HG03103 (cell line): ENCODE results near the gene MAX.

ENCODE experiments used
- ATAC-seq: cut with Tn5 transposase; IDR thresholded peaks from one replicate; pipeline ENCODE4 v1.9.1; 2021; ENCODE audit warnings: low read depth; ENCODE audit not compliant: unreplicated experiment

Gene MAX

DNA sequence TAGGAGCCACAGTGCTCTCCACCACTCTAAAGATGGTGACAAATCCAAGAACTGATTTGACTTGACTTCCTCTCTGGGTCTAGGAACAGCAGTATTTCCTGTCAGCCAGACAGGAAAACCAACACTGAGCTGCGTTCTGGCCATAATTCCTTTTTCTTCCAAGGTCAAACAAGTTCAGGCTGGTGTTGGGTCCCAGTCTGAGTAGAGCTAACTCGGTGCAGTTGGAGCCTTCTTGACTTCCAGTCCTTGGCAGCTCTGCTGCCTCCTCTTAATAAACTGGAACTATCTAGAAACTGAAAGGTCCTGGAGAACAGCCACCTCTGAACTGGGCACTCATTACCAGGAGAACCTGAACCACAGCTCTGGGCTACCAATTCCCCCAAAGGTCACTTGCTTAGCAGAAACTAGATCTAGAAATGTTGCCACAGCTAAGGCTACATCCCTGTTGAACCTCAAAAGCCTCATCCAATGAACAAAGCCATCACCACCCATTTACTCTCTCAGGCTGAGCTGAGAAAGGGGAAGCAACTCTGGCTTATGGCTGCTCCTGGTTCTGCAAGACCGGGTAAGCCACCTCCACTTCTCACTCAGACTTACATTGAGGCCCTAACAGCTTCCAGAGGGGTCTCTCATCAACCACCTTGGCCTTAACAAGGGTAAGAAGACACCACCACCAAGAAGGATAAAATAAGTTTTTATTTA is 27.7 kb downstream of the MAX start:
- ATAC-seq = no peak

DNA sequence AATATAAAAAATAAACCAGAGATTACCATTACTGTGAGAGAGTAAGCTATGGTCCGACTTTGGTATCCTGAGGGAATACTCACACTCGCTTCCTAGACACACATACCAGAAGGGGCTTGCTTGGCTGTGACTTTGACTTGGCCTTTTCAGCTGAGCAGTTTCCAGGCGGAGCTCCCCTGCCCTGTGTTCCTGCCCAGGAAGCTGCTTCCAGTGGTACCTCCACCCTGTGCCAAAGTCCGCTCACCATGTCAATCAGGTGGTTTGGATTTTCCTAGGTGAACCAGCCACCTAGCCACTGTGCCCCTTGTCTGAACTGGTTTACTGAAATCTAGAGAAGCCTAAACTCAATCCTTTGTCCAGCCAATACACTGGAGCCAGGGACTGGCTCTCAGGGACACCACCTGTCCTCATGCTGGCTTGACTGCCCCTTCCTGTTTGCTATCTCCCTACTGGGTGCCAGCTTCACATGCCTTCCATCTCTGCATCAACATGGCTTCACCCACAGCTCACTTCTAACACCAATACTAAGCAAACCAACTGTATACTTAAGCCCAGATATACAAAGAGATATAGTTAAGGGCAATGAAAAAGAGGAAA is 28.6 kb downstream of the MAX start:
- no peak for ATAC-seq

DNA sequence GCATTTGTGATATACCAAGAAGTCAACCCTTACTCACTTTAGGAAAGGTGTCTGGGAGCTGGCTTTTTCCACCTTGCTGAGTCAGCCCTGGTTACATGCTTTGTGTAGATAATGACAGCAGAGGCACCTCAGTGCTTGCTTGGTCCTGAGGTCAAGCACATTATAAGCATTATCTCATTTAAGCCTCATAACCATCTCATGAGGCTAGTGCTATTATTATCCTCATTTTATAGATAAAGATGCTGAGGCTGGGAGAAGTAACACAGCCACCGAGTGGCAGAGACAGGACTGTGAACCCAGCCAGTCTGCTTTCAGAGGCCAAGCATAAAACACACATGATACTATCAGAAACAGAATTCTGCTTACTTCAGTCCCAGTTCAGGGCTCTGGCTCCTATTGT is 29.4 kb downstream of the MAX start:
- no peak for ATAC-seq

DNA sequence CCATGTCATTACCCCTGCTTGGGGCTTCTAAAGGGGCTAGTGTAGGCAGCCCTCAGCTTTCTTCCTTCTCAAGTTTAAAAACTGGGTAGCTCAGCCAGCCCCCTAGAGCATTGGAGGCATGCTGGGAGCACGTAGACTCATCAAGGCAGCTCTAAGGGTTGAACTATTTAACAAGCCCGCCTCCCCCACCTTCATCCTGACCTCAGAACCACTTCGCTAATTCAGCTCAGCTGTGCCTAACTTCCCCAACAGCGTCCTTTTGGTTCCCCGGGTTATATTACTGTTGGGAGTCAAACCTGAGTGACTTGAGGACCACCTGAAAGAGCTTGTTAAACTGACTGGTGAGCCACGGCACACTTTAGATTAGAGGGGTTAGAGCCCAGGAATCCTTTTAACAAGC is 30.1 kb downstream of the MAX start:
- ATAC-seq = no peak

DNA sequence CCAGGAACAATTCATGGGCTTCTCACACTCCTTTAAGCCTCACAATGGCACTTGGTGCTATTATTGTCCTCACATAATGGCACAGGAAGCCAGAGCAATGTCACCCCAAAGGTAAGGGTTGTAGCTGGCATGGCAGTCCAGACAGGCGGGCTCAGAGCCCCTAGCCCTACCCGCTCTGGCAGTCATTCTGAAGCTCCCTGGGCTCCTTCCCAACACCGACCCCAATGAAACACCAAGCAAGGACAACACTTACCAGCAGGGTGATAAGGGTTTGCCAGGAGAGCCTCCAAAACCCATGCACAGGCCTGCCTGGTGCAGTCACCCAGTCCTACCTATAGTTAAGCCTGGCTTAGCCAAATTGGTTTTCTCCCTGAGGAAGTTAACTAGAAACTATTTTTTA is 30.8 kb downstream of the MAX start:
- no peak for ATAC-seq

DNA sequence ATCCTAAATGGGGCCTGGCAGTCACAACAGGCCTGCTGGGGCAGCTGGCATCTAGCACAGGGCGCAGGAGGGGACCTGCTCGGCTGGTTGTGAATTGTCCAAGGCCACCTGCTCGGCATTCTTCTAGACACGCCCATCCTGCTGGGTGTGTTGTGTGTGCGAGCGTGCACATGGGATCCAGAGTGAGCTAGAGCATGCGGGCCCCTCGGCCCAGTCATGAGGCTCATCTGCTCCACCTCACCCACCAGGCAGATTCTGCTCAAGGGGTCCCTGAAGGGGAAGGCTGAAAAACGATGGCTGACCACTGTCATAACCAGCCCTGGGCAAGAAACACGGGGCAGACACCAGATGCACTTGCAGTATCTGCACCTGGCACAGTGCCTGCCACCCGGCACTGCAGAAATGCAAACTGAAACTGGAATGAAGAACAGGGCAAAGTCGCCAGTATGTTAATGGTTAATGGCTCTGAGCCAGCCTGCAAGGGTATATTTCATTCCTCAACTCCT is 31.8 kb downstream of the MAX start:
- no peak for ATAC-seq

DNA sequence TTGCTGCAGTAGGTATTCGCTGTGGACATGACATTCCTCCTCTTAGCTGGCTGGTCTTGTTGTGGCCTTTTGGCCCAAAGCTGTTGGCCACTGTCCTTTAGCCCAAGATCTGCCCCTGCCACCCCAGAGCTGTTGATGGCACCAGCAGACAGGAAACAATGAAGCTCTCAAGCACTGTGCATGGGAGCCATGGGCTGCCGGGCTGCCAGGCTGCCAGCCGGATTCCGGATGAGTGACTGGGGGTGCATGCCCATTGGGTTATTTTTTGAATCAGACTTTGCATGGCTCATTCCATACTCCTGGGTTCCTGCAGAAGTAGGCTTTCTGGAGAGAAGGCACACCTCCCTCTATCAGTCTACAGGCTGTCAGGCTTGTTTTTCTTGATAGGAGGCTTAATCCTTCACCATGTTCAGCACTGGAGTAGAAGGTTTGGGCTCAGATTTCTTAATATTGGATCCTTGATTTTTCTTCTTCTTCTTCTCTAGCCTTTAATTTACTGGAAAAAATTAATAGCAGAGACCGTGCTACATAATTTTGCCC is 32.4 kb downstream of the MAX start:
- no peak for ATAC-seq

DNA sequence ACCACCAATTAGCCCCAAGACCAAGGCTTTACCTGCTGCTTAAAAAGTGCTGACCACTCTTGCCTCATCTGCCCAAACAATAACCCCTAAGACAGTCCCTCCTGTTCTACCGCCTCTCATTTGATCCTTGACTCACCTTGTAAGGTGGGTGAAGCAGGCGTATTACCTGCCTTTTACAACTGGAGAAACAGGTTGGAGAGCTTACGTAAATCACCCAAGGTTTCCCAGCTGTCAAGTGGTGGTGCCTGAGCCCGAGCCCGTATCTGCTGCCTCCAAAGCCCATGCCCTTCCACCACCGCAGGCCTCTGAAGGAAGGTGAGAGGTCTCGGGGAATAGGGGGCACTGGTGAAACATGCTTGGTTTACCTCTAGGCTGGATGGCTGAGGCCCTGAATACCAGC is 36.6 kb downstream of the MAX start:
- no peak for ATAC-seq

DNA sequence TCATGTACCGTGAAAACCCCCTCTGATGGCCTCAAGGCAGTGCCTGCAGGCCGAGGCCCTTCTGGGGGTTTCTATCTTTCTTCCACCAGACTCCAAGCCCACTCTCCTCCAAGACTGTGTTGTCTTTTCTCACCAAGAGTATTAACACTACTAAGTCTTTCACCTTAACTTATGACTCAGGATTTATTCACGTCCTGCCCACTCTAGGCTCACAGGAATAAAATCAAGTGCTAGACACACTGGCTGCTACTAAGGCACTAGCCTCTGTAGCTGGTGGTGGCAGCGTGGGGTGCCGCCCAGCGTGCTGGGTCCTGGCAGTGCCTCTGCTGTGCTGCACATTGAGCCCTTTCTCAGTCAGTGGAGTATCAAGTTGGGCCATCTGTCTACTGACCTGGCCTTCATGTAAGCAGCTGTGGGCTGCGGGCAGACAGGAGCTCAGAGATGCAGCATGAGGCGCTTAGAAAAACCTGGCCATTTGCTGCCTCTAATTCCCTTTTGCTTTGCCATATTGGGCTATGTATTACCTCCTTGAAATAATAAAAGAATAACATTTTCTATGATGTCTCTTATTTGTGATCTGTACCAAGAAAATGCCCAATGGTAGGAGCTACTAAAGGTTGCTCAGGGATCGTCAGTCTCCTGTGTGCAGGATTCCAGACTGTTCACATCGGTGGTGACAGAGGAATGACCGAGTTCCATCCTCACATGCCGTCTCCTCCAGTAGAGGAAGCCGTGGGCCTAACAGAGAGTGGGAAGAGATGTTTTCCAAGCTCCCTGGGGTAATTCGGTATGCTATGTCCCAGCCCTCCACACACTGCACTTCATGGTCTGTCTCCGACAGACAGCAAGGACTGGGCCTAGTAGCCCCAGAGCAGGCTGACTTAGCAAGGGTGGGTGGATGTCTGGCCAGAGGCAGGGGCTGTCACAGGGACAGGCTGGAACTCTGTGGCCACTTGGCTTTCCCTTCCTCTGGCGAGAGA is 39.9 kb downstream of the MAX start:
- ATAC-seq = no peak

DNA sequence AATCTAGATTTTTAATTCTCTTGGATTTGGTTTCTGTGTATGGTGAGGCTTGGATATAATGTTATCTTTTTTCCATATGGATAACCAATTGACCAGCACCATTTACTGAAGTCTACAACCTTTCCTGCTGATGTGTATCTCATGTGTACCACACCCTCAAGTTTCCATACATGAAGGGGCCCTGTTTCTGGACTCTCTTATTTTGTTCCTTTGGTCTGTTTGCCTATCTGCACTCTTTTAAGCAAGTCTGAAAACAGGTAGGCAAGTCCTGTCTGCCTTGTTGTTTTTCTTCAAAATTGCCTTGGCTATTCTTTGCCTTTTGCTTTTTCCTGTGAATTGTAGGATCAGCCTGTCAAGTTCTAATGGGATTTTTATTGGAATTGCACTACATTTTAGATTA is 44.6 kb downstream of the MAX start:
- no peak for ATAC-seq

DNA sequence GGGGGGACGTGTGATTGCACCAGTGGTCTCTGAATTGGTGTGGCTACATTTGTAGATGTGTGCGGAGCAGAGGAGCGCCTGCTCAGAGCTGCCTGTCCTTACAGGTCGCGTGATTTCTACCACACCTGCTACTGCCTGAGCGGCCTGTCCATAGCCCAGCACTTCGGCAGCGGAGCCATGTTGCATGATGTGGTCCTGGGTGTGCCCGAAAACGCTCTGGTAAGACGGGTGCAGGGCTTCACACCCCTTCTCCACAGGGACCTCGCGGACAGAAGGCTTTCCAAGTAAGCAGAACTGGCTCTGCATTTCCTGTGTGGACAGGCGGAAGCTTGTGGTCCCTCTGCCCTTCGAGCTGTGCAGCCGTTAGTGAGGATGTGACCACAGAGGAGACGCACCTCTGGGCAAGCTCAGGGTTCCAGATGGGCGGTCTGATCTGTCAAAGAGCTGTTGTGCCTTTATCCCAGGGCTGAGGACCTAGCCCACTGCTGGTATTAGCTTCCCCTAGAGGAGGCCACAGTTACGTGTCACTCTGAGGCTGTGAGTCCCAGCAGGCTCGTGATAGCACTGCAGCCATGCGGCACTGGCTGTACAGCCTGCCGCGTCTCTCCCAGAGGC is 47.7 kb downstream of the MAX start:
- no peak for ATAC-seq

DNA sequence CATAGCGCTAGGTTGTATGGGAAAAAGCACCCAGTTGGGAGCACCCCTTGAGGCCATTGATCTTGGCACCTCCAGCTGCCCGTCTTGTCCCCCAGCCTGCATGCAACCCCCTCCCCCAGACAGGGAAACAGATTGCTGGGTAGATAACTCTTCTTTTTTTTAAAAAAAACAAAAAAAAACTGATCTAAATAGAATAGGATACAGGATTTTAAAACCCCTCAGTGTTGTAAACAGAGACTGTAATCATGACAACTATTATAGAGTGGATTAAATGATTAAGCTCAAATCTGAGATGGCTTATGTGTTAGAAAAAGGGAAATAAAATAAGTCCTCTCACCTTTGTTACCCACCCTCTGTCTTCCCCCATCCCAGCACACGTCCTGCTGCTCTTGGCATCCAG is 48.9 kb downstream of the MAX start:
- no peak for ATAC-seq

DNA sequence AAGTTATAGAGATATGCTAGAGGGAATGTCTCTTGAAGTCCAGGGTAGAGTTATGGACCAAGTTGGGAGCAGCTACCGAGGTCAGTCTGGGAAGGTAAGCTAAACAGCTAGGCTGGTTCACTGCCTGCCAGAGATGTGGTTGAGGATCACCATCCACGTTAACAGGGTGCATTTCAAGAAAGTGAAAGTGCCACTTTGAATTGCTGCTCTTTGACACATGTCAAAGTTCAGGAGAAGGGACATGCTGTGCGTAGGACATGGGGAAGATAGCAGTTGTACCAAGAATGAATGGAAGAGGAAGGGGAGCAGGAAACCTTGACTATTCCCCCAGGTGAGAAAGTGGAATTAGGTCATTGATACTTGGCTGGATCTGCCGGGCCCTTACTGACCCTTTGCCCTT is 49.5 kb downstream of the MAX start:
- ATAC-seq = no peak

DNA sequence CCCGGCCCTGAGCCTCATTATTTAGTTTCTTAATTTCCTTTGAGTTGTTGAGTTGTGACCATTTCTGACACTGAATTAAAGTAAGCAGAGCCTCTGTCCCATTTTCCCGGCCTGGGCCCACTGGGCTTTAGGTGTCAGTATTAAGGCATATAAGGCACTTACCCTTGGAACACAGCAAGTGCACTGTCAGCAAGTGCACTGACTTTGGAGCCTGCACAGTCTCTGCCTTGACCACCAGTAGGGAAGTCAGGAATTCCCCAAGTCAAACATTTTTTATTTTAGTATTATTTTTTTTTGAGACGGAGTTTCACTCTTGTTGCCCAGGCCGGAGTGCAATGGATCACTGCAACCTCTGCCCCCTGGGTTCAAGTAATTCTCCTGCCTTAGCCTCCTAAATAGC is 56.6 kb downstream of the MAX start:
- ATAC-seq = no peak

DNA sequence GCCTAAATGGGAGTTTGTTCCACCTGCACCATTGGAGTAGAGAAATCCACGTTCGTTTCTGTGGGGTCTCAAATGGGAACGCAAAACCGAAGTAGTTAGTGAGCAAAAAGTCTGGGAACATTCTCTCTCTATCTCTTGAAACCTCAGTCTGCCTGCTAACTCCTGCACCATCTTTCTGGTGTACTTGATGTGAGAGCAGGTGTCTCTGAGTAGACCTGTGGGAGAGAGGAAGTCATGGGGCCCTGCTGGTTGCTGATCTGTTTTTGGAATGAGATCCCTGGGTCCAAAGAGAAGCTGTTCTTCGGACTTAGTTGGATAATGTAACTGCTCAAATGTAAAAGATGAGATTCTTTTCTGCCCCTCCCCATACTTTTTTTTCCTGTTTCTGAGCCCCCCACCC is 57.3 kb downstream of the MAX start:
- ATAC-seq = no peak

DNA sequence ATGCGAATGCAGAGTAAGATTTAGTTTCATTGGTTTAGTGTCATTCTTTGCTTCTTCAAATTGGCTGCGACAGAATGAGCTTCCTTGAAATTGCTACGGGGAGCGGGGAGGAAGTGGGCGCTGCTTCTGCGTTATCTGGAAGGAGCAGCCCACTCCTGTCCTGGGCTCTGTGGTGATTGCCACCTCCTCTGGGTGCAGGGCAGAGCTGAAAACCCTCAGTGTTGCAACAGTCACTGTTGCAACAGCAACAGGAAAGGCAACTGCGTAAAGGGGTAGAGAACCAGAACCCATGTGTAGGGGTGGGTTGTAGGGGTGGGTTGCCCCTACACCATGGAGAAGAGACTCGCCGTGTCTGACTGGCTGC is 57.7 kb downstream of the MAX start:
- ATAC-seq = no peak

DNA sequence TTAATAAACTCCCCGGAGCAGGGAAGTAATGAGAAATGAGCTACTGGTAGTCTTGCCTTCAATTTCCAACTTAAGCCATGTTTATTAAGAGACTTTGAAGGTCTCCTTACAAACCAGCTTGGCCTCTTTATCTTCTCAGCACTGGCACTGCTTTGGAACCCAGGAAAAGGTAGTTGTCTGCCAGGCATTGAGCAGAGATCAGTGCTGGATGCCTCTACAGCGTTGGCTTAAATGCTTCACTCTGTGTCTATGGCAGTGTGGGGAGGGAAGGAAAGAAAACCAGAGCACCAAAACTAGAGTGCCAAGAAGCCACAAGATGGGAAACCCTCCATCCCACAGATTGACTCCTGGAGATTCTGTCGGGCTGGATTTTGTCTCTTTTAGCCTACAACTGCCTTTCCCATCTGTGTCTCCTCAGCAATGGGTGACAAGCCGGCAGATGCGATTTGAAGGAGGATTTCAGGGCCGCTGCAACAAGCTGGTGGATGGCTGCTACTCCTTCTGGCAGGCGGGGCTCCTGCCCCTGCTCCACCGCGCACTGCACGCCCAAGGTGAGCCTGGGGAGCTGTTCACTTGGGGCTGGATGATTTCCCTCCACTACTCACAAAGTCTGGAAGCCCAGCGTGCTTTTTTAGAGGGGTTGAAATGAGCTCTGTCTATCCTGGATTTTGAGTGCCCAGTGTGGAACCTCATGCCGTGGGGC is 58.3 kb downstream of the MAX start:
- ATAC-seq = no peak

DNA sequence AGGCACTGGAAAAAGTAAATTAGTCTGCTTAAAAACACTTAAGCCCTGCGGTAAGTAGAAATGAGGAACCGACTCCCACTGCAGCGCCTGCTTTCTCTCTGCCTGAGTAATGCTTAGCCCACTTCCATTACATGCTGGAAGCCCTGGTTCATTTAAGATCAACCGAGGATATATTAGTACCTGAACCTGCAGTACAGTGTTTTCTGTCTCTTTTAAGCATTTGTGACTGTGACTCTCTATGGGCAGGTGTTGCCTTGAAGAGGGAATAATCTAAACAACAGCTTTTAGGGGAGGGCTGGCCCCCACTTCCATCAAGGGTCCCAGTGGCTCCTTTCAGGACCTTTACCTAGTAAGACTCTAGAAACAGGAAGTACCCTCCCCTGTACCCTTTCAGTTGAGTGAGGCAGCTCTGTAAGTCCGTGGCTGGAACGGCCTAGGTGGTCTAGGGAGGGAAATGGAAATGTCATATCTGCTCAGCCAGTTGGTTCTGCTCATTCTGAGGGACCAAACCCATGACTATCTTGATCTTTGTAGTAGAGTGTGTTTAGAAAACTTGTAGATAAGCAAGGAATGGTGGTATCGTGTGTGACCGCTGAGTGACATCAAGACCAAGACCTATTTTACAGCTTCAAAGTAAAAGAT is 59.5 kb downstream of the MAX start:
- ATAC-seq = peak; percentile 80

DNA sequence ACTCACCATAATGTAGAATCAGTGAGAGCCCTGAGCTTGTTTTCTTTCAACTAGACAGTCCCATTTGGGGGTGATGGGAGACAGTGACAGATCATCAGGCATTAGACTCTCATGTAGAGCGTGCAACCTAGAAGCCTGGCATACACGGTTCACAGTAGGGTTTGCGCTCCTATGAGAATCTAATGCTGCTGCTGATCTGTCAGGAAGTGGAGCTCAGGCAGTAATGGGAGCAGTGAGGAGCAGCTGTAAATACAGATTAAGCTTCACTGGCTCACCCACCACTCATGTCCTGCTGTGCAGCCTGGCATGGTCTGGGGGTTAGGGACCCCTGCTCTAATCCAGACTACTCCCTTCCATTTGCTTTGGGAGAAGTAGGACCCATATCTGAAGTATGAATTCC is 60.0 kb downstream of the MAX start:
- peak; percentile 12 for ATAC-seq
